Ascending aorta (tissue), 2 donors: ENCODE measurements around the gene ICAM5. TPM values are rescaled to one million over a fixed set of nuclear protein-coding genes. Genes with fewer than 3 reads are reported as not detected.

Source experiments
- DNase-seq, 2 donors: peaks; one replicate each; pipeline ENCODE4 v3.0.0-alpha.2; 2019; ENCODE audit warnings: low spot score in 2 of 2
- H3K27ac ChIP-seq, 2 donors: fragments of 200-600 bp; sonication (generic); one replicate each; pipeline ENCODE4 v1.5.1; 2016 to 2017; ENCODE audit warnings: mild to moderate bottlenecking in 1 of 2
- H3K27me3 ChIP-seq: fragments of 200-600 bp; sonication (generic); one replicate; pipeline ENCODE4 v1.5.1; 2017
- H3K36me3 ChIP-seq, 2 donors: fragments of 200-600 bp; sonication (generic); one replicate each; pipeline ENCODE4 v1.5.1; 2016
- H3K4me1 ChIP-seq, 2 donors: fragments of 200-600 bp; sonication (generic); one replicate each; pipeline ENCODE4 v1.5.1; 2016 to 2017; ENCODE audit warnings: mild to moderate bottlenecking in 1 of 2
- H3K4me3 ChIP-seq, 2 donors: fragments of 200-600 bp; sonication (generic); one replicate each; pipeline ENCODE4 v1.5.1; 2016 to 2017; ENCODE audit warnings: mild to moderate bottlenecking in 1 of 2
- H3K9me3 ChIP-seq, 2 donors: fragments of 200-600 bp; sonication (generic); one replicate each; pipeline ENCODE4 v1.5.1; 2016
- intact Hi-C: fragments of 100-400 bp; cut with DNase I; formaldehyde crosslinking; loops from one replicate; pipeline ENCODE4 v1.15.1; 2023
- total RNA-seq: library from RNA; depleted of rRNA; stranded (reverse); fragments of >200 nt; gene quantifications from one replicate; pipeline ENCODE4 v1.1.0, GENCODE V29; 2016
- TF ChIP-seq, protein P1 (sequence below), 3 experiments: fragments of 200-600 bp in 2 of 3; fragments of 450-650 bp in 1 of 3; sonication (generic) in 2 of 3; IDR thresholded peaks; one replicate each; pipeline ENCODE4 v1.5.1; 2016 to 2019; ENCODE audit warnings: antibody characterized with exemption in 3 of 3, mild to moderate bottlenecking in 1 of 3, moderate library complexity in 1 of 3

ICAM5 gene
- total RNA-seq, 1 donor from 2014 or later, result 2.2 TPM

DNA sequence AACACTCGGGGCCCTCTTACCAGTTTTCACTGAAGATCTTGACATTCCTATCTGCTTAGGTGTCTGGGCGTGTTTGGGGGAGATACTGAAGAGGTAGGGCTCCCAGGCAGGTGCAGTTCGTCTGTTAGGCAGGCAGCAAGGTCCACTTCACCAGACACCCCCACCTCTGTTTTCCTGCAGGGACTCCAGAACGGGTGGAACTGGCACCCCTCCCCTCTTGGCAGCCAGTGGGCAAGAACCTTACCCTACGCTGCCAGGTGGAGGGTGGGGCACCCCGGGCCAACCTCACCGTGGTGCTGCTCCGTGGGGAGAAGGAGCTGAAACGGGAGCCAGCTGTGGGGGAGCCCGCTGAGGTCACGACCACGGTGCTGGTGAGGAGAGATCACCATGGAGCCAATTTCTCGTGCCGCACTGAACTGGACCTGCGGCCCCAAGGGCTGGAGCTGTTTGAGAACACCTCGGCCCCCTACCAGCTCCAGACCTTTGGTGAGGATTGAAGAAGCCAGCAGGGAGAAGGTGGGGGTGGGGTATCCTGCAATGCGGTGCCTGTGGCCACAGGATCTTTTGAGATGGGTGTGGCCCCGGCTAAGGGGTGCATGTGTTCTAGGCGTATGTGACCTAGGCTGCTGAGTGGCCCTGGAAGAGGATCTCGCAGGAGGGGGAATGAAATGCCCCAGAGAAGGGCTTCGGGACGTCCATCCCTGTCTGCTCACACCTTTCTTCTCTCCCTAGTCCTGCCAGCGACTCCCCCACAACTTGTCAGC lies 6.3 kb upstream of the ICAM5 start:
- intact Hi-C loops, result no loop called here
- TF ChIP-seq, protein P1, sequence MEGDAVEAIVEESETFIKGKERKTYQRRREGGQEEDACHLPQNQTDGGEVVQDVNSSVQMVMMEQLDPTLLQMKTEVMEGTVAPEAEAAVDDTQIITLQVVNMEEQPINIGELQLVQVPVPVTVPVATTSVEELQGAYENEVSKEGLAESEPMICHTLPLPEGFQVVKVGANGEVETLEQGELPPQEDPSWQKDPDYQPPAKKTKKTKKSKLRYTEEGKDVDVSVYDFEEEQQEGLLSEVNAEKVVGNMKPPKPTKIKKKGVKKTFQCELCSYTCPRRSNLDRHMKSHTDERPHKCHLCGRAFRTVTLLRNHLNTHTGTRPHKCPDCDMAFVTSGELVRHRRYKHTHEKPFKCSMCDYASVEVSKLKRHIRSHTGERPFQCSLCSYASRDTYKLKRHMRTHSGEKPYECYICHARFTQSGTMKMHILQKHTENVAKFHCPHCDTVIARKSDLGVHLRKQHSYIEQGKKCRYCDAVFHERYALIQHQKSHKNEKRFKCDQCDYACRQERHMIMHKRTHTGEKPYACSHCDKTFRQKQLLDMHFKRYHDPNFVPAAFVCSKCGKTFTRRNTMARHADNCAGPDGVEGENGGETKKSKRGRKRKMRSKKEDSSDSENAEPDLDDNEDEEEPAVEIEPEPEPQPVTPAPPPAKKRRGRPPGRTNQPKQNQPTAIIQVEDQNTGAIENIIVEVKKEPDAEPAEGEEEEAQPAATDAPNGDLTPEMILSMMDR (IDR thresholded peaks at IDR 0.05), result no peak
- H3K36me3 ChIP-seq, result peaks cover 5 to 8% of the 10 kb centered on the region in 2 donors
- DNase-seq, result no peak
- no peaks in the 10 kb centered on the region for H3K9me3 ChIP-seq
- no peak overlapping the region for H3K27ac ChIP-seq
- peaks cover 5% of the 10 kb centered on the region for H3K27me3 ChIP-seq
- H3K4me1 ChIP-seq, result peaks cover 5 to 6% of the 10 kb centered on the region in 2 donors
- H3K4me3 ChIP-seq, result no peak overlapping the region

DNA sequence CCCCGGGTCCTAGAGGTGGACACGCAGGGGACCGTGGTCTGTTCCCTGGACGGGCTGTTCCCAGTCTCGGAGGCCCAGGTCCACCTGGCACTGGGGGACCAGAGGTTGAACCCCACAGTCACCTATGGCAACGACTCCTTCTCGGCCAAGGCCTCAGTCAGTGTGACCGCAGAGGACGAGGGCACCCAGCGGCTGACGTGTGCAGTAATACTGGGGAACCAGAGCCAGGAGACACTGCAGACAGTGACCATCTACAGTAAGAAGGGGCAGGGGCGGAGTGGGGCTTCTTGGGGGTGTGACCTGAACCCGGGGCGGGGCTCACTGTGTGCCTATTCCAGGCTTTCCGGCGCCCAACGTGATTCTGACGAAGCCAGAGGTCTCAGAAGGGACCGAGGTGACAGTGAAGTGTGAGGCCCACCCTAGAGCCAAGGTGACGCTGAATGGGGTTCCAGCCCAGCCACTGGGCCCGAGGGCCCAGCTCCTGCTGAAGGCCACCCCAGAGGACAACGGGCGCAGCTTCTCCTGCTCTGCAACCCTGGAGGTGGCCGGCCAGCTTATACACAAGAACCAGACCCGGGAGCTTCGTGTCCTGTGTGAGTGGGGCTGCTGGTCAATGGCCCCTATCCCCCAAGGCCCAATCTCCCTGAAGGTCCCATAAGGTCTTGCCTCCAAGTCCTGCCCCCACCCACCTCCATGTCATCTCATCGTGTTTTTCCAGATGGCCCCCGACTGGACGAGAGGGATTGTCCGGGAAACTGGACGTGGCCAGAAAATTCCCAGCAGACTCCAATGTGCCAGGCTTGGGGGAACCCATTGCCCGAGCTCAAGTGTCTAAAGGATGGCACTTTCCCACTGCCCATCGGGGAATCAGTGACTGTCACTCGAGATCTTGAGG lies 5.4 kb upstream of the ICAM5 start:
- Histone ChIP-seq H3K36me3 (peaks cover 5 to 8% of the 10 kb centered on the region in 2 donors), H3K27me3 (peaks cover 5% of the 10 kb centered on the region), H3K4me1 (peaks cover 5 to 6% of the 10 kb centered on the region in 2 donors), H3K9me3 (no peaks in the 10 kb centered on the region), H3K4me3 (no peak overlapping the region), H3K27ac (no peak overlapping the region)
- TF ChIP-seq, protein P1 (IDR thresholded peaks at IDR 0.05), result no peak
- intact Hi-C loops, result no loop called here
- DNase-seq, result no peak

DNA sequence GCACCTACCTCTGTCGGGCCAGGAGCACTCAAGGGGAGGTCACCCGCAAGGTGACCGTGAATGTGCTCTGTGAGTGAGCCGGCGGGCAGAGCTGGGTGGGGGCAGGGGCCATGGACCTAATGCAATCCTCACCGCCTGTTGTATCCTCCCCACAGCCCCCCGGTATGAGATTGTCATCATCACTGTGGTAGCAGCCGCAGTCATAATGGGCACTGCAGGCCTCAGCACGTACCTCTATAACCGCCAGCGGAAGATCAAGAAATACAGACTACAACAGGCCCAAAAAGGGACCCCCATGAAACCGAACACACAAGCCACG lies 4.8 kb upstream of the ICAM5 start:
- Histone ChIP-seq H3K4me1 (peaks cover 7 to 9% of the 10 kb centered on the region in 2 donors), H3K27ac (no peak overlapping the region), H3K9me3 (no peaks in the 10 kb centered on the region), H3K27me3 (peaks cover 5% of the 10 kb centered on the region), H3K4me3 (no peak overlapping the region), H3K36me3 (peaks cover 5 to 8% of the 10 kb centered on the region in 2 donors)
- intact Hi-C loops, result no loop called here
- TF ChIP-seq, protein P1 (IDR thresholded peaks at IDR 0.05), result no peak
- no peak for DNase-seq

DNA sequence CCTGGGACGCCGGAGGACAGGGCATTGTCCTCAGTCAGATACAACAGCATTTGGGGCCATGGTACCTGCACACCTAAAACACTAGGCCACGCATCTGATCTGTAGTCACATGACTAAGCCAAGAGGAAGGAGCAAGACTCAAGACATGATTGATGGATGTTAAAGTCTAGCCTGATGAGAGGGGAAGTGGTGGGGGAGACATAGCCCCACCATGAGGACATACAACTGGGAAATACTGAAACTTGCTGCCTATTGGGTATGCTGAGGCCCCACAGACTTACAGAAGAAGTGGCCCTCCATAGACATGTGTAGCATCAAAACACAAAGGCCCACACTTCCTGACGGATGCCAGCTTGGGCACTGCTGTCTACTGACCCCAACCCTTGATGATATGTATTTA lies 4.4 kb upstream of the ICAM5 start:
- Histone ChIP-seq H3K27me3 (peaks cover 5% of the 10 kb centered on the region), H3K4me1 (peaks cover 9 to 13% of the 10 kb centered on the region in 2 donors)

More for the DNA sequence above, 4.4 kb upstream of the ICAM5 start:
- Histone ChIP-seq H3K9me3 (no peaks in the 10 kb centered on the region), H3K27ac (no peak overlapping the region), H3K4me3 (no peak overlapping the region), H3K36me3 (peaks cover 5 to 8% of the 10 kb centered on the region in 2 donors)
- no peak for DNase-seq
- intact Hi-C loops, result no loop called here
- TF ChIP-seq, protein P1 (IDR thresholded peaks at IDR 0.05), result no peak
